Parathyroid adenoma (tissue), 2 donors: Measurements from ENCODE around the gene ANO5.

Experiments used
- H2AFZ ChIP-seq: fragments of 300-600 bp; sonication (generic); one replicate; pipeline ENCODE4 v1.7.0; 2017; ENCODE audit warnings: antibody characterized with exemption, mild to moderate bottlenecking
- H3K27ac ChIP-seq: fragments of 300-600 bp; sonication (generic); one replicate; pipeline ENCODE4 v1.7.0; 2017
- H3K27me3 ChIP-seq: fragments of 300-600 bp; sonication (generic); one replicate; pipeline ENCODE4 v1.7.0; 2017; ENCODE audit warnings: low read length; ENCODE audit not compliant: control insufficient read depth, insufficient read depth
- H3K36me3 ChIP-seq: fragments of 300-600 bp; sonication (generic); one replicate; pipeline ENCODE4 v1.7.0; 2017; ENCODE audit warnings: low read length; ENCODE audit not compliant: control insufficient read depth, insufficient read depth
- H3K4me1 ChIP-seq: fragments of 300-600 bp; sonication (generic); one replicate; pipeline ENCODE4 v1.7.0; 2017; ENCODE audit warnings: control low read depth
- H3K4me2 ChIP-seq: fragments of 300-600 bp; sonication (generic); one replicate; pipeline ENCODE4 v1.7.0; 2017; ENCODE audit warnings: low read length
- H3K4me3 ChIP-seq: fragments of 300-600 bp; sonication (generic); one replicate; pipeline ENCODE4 v1.7.0; 2017; ENCODE audit warnings: low read depth, low read length
- H3K79me2 ChIP-seq: fragments of 300-600 bp; sonication (generic); one replicate; pipeline ENCODE4 v1.7.0; 2017; ENCODE audit warnings: control low read depth
- H3K9ac ChIP-seq: fragments of 300-600 bp; sonication (generic); one replicate; pipeline ENCODE4 v1.7.0; 2017; ENCODE audit warnings: mild to moderate bottlenecking
- H3K9me3 ChIP-seq: fragments of 300-600 bp; sonication (generic); one replicate; pipeline ENCODE4 v1.7.0; 2017; ENCODE audit warnings: low read length; ENCODE audit not compliant: control insufficient read depth
- TF ChIP-seq, protein P1 (sequence below): fragments of 300-600 bp; sonication (generic); IDR thresholded peaks from one replicate; pipeline ENCODE4 v1.7.0; 2017; ENCODE audit warnings: antibody characterized with exemption, mild to moderate bottlenecking
- donor health status: primary hyperparathyroidism.

ANO5 gene

DNA sequence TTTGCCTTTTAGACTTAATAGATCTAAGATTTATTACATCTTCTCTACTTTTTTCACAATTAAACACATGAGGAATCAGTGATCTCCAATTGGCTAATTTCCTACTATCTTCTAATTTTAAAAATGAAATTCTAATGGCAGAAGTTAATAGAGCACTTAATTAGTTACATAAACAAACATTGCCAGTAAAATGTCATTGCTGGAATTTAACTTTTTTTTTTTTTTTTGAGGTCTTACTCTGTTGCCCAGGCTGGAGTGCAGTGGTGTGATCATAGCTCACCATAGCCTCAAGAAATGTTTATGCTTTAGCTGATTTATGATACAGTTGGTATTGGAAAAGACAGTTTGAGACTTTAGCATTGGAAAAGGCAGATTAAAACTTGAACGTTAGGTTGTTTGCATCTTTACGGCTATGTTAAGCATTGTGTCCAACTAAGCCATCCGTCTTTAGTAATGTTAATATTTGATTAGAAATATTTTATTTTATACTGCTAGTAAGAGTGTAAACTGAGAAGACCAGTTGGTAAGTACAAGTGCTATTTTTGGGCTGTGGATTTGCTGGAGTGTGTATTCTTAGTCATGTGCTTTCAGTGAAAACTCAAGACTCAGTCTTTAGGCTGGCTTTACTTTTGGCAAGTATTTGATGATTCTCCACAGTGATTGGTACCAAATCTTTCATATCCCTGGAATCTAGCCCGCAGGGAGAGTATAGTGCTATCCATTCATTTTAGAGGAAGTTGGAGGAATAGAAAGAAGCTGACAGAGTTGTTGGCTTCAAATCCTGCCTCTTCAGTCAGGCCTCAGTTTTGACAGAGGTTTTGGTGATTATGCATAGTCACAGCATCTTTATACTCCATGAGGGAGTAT, 4.5 kb downstream of the ANO5 start:
- no peak overlapping the region for H3K4me3 ChIP-seq

DNA sequence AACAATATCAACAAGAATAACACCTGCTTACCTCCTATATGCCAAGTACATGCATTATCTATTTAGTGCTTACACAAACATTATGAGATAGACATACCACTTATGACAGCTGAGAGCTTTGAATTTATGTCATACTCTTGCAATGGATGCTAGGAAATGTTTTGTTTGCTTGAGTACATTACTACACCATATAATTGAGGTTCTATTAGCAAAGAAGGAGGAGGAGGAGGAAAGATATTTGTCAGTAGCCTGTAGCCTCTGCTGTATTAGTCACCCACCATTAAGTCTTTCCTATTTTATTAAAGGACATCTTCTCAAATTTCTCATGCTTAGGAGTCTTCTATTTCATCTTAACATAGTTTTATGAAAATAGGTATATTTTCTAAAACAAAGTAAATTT, 6.4 kb downstream of the ANO5 start:
- Histone ChIP-seq H3K4me1 (peaks cover 12% of the 10 kb centered on the region), H2AFZ (no peak overlapping the region), H3K27ac (no peak overlapping the region), H3K9ac (no peak overlapping the region), H3K27me3 (no peaks in the 10 kb centered on the region), H3K4me2 (no peak overlapping the region), H3K9me3 (no peaks in the 10 kb centered on the region), H3K79me2 (peaks cover 2% of the 10 kb centered on the region), H3K36me3 (no peaks in the 10 kb centered on the region), H3K4me3 (no peak overlapping the region)
- TF ChIP-seq, protein P1, sequence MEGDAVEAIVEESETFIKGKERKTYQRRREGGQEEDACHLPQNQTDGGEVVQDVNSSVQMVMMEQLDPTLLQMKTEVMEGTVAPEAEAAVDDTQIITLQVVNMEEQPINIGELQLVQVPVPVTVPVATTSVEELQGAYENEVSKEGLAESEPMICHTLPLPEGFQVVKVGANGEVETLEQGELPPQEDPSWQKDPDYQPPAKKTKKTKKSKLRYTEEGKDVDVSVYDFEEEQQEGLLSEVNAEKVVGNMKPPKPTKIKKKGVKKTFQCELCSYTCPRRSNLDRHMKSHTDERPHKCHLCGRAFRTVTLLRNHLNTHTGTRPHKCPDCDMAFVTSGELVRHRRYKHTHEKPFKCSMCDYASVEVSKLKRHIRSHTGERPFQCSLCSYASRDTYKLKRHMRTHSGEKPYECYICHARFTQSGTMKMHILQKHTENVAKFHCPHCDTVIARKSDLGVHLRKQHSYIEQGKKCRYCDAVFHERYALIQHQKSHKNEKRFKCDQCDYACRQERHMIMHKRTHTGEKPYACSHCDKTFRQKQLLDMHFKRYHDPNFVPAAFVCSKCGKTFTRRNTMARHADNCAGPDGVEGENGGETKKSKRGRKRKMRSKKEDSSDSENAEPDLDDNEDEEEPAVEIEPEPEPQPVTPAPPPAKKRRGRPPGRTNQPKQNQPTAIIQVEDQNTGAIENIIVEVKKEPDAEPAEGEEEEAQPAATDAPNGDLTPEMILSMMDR = no peak

More for the DNA sequence above, 4.5 kb downstream of the ANO5 start:
- no peak overlapping the region for H3K4me2 ChIP-seq
- H3K9ac ChIP-seq = no peak overlapping the region
- H3K79me2 ChIP-seq = peaks cover 2% of the 10 kb centered on the region
- no peaks in the 10 kb centered on the region for H3K9me3 ChIP-seq
- H3K27ac ChIP-seq = no peak overlapping the region
- H3K4me1 ChIP-seq = peaks cover 12% of the 10 kb centered on the region
- H3K36me3 ChIP-seq = no peaks in the 10 kb centered on the region
- TF ChIP-seq, protein P1 = no peak
- no peak overlapping the region for H2AFZ ChIP-seq
- H3K27me3 ChIP-seq = no peaks in the 10 kb centered on the region

DNA sequence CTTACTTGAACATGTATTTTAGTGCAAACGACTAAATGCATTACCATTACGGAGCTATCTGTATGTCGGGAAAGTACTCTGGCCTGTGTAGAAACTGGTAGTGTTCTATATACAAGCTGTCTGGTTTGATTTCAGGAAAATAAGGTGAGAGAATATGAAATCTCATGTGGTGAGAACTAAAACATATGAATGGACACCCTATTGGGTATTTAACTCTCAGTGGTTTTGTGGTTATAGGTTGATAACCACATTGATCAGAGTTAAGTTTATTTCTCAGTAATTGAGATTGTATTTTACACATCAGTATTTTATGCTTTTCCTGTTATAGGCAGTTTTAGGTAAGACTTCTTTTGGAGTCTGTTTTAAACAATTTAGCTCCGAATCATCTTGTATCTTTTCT, 10.4 kb downstream of the ANO5 start:
- no peaks in the 10 kb centered on the region for H3K36me3 ChIP-seq
- peaks cover 9% of the 10 kb centered on the region for H3K4me1 ChIP-seq
- no peak overlapping the region for H2AFZ ChIP-seq
- no peak overlapping the region for H3K4me3 ChIP-seq
- no peaks in the 10 kb centered on the region for H3K9me3 ChIP-seq
- no peaks in the 10 kb centered on the region for H3K27me3 ChIP-seq
- H3K27ac ChIP-seq = no peak overlapping the region
- H3K9ac ChIP-seq = no peak overlapping the region
- TF ChIP-seq, protein P1 = no peak
- H3K4me2 ChIP-seq = no peak overlapping the region
- no peaks in the 10 kb centered on the region for H3K79me2 ChIP-seq

DNA sequence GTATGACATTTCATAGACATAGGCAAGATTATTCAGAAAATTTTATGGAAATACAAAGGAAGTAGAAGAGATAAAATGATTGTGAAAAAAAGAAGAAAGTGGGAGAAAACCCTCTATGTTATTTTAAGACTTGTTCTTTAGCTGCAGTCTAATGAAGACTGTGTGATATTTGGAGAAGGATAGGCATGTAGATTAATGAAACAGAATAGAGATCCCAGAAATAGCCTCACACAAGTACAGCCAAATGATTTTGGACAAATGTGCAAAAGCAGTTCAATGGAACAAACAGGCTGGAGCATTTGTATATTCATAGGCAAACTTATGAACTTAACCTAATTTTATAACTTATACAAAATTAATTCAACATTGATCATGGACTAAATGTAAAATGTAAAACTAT, 14.3 kb downstream of the ANO5 start:
- H3K27me3 ChIP-seq = no peaks in the 10 kb centered on the region
- H3K79me2 ChIP-seq = no peaks in the 10 kb centered on the region
- no peak overlapping the region for H3K27ac ChIP-seq
- no peak overlapping the region for H3K4me3 ChIP-seq
- no peaks in the 10 kb centered on the region for H3K4me1 ChIP-seq
- no peak overlapping the region for H2AFZ ChIP-seq
- H3K4me2 ChIP-seq = no peak overlapping the region
- H3K9me3 ChIP-seq = no peaks in the 10 kb centered on the region
- TF ChIP-seq, protein P1 = no peak
- H3K9ac ChIP-seq = no peak overlapping the region
- no peaks in the 10 kb centered on the region for H3K36me3 ChIP-seq
